SK-N-SH (cell line): ENCODE data around the gene ZBTB34.

Experiments used
- EP300 ChIP-seq, 2 experiments: IDR thresholded peaks; 2 replicates each; pipeline versions ENCODE4 v1.4.0 to v1.6.1; 2012; ENCODE audit warnings: borderline replicate concordance in 1 of 2, low read depth in 1 of 2, low read length in 1 of 2
- JUND ChIP-seq: IDR thresholded peaks from 2 replicates; pipeline ENCODE4 v1.4.0; 2012
- MXI1 ChIP-seq: IDR thresholded peaks from 2 replicates; pipeline ENCODE4 v1.6.1; 2012; ENCODE audit warnings: mild to moderate bottlenecking, low read depth, low read length, improper control_type of control experiment
- NFIC ChIP-seq: IDR thresholded peaks from 2 replicates; pipeline ENCODE4 v1.4.0; 2012; ENCODE audit warnings: borderline replicate concordance
- REST ChIP-seq: IDR thresholded peaks from 2 replicates; pipeline ENCODE4 v1.6.1; 2012; ENCODE audit warnings: mild to moderate bottlenecking, low read depth, low read length, moderate library complexity
- TAF1 ChIP-seq: IDR thresholded peaks from 2 replicates; pipeline ENCODE4 v1.6.1; 2012; ENCODE audit warnings: low read depth, mild to moderate bottlenecking, low read length, moderate library complexity, borderline replicate concordance
- TEAD4 ChIP-seq: IDR thresholded peaks from 2 replicates; pipeline ENCODE4 v1.4.0; 2012; ENCODE audit warnings: mild to moderate bottlenecking, borderline replicate concordance; ENCODE audit not compliant: insufficient read depth
- YY1 ChIP-seq: IDR thresholded peaks from 2 replicates; pipeline ENCODE4 v1.4.0; 2012; ENCODE audit warnings: low read depth, mild to moderate bottlenecking
- TF ChIP-seq, protein P1 (sequence below): fragments of 200-600 bp; sonication (generic); IDR thresholded peaks from 2 replicates; pipeline ENCODE4 v1.6.1; 2017; ENCODE audit warnings: antibody characterized with exemption, mild to moderate bottlenecking, moderate library complexity

DNA sequence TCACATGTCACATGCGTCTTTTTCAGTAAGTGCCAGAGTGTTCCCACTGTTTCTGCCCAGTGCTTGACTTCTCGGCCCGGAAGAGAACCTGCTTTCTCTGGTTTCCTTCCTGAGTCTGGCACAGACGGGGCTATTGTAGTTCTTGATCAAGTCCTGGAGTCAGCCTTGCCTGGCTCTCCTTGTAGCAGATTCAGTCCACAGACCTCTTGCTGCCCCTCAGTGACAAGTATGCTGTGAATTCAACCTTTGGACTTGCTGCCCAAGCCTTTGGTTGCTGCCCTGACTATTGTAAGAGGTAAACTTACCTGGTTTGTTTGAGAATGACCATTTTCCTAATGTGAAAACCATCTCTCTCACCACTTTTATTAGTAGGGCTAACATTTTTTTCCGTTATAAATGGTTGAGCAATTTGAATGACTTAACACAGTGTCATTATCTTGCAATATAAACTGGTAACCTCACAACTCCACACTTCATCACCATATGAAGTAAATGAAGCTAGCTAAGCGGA, 24.7 kb downstream of the ZBTB34 start:
- TF ChIP-seq, protein P1, sequence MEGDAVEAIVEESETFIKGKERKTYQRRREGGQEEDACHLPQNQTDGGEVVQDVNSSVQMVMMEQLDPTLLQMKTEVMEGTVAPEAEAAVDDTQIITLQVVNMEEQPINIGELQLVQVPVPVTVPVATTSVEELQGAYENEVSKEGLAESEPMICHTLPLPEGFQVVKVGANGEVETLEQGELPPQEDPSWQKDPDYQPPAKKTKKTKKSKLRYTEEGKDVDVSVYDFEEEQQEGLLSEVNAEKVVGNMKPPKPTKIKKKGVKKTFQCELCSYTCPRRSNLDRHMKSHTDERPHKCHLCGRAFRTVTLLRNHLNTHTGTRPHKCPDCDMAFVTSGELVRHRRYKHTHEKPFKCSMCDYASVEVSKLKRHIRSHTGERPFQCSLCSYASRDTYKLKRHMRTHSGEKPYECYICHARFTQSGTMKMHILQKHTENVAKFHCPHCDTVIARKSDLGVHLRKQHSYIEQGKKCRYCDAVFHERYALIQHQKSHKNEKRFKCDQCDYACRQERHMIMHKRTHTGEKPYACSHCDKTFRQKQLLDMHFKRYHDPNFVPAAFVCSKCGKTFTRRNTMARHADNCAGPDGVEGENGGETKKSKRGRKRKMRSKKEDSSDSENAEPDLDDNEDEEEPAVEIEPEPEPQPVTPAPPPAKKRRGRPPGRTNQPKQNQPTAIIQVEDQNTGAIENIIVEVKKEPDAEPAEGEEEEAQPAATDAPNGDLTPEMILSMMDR: no peak
- TF ChIP-seq TAF1 (no peak), NFIC (no peak), MXI1 (no peak), REST (no peak), JUND (no peak), EP300 (IDR thresholded peaks at IDR 0.05; ENCODE audit: borderline replicate concordance in 1 of 2, low read depth in 1 of 2, low read length in 1 of 2) (no peak), TEAD4 (no peak), YY1 (no peak)
